GM21447 (cell line): ENCODE results near the gene ABL2.

Experiments used
- ATAC-seq: cut with Tn5 transposase; IDR thresholded peaks from one replicate; pipeline ENCODE4 v1.9.1; 2021; ENCODE audit not compliant: unreplicated experiment

The ABL2 gene

GRCh38 chr1:179058487-179059483 is 170.7 kb downstream of the ABL2 start:
- no peak for ATAC-seq

- no peak for ATAC-seq
Measured at GRCh38 chr1:179055937-179056336, 173.5 kb downstream of the ABL2 start.

DNA sequence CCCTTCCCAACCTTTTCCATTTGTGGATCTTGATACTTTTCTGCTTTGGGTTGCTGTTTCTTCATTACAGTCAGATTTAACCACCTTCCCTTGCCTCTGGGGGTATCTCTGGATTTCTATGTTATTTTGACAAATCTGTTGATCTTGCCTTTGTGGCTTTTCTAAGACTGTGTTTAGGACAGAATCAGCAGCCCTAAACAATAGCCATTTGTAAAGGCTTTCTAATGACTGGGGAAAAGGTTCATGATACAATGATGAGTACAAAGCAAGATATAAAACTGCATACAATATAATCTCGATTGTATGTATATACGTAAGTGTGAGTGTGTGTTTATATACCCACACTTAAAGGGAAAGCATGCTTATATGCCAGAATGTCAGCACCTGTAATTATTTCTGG is 176.0 kb downstream of the ABL2 start:
- ATAC-seq = no peak

GRCh38 chr1:179052776-179053175 is 176.7 kb downstream of the ABL2 start:
- ATAC-seq = no peak
